ENCODE data around the gene CDH7.
A peak's percentile ranks its signal among the peaks of the same experiment; 100 is the strongest.

Gene CDH7

GRCh38 chr18:65924904-65925303 lies 174.1 kb downstream of the CDH7 start:
- Histone ChIP-seq H2AK5ac (ENCODE audit: low read depth, low read length) (no peak overlapping the region), H3K27ac (replicated peaks; ENCODE audit: low read length) (no peak overlapping the region), H3K18ac (ENCODE audit: low read length) (no peak overlapping the region), H4K91ac (ENCODE audit: low read depth, low read length, poor library complexity) (no peak overlapping the region), H3K27me3 (ENCODE audit: control insufficient read depth in 3 of 3, insufficient read depth in 3 of 3, low read depth in 1 of 3, low read length in 3 of 3) (no peaks in the 10 kb centered on the region), H2BK120ac (ENCODE audit: low read depth, low read length) (no peak overlapping the region), H3K79me1 (ENCODE audit: low read depth, low read length) (no peaks in the 10 kb centered on the region), H3K23ac (ENCODE audit: low read depth, low read length, poor library complexity) (no peak overlapping the region), H3K9ac (ENCODE audit: low read depth, low read length, poor library complexity) (no peak overlapping the region), H3K36me3 (replicated peaks in 1 of 2; ENCODE audit: control insufficient read depth in 2 of 2, insufficient read depth in 2 of 2, low read length in 2 of 2) (no peaks in the 10 kb centered on the region), H3K14ac (ENCODE audit: low read length) (no peak overlapping the region), H2BK15ac (ENCODE audit: low read length) (no peak overlapping the region), H2BK12ac (ENCODE audit: low read length) (no peak overlapping the region), H3K4me3 (ENCODE audit: low read length in 2 of 2) (no peak overlapping the region), H4K8ac (ENCODE audit: low read depth, low read length) (peak overlapping the region; percentile 17), H3K4me1 (ENCODE audit: control insufficient read depth in 2 of 2, insufficient read depth in 1 of 2, low read depth in 1 of 2, low read length in 2 of 2) (peaks cover 0 to 2% of the 10 kb centered on the region in 2 donors), H3K4me2 (ENCODE audit: insufficient read depth, low read length, poor library complexity, severe bottlenecking) (no peak overlapping the region), H3K4ac (ENCODE audit: low read length) (no peak overlapping the region), H3K9me3 (replicated peaks in 1 of 2; ENCODE audit: control insufficient read depth in 2 of 2, insufficient read depth in 1 of 2, low read depth in 1 of 2, low read length in 2 of 2) (no peaks in the 10 kb centered on the region), H2BK5ac (ENCODE audit: low read length) (no peak overlapping the region), H2AFZ (ENCODE audit: low read length) (no peak overlapping the region)
- DNase-seq (ENCODE audit: low spot score): no peak
- no CpG with 5 or more reads among the region's 3 CpGs for WGBS, 2 donors (ENCODE audit: extremely low coverage in 2 of 2, insufficient read length in 2 of 2, insufficient replicate concordance in 1 of 2)

DNA sequence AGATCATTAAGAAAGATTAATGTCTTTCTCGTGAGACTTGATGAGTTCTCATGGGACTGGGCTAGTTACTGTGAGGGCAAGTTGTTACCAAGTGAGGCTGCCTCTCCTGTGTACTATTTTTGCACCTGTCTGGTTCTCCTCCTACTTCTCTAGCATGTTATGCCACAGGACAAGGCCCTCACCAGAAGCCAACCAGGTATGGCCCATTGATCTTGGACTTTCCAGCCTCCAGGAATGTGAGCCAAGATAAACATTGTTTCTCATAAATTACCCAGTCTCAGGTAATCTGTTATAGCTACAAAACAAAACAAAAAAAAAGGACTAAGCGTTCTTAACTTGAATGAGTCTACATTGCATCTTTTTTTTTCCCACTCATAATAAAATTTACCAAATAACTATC lies 184.1 kb downstream of the CDH7 start:
- no peak overlapping the region for H3K9ac ChIP-seq (ENCODE audit: low read depth, low read length, poor library complexity)
- H4K91ac ChIP-seq (ENCODE audit: low read depth, low read length, poor library complexity): no peak overlapping the region
- H3K23ac ChIP-seq (ENCODE audit: low read depth, low read length, poor library complexity): no peak overlapping the region
- no CpG with 5 or more reads among the region's 2 CpGs for WGBS, 2 donors (ENCODE audit: extremely low coverage in 2 of 2, insufficient read length in 2 of 2, insufficient replicate concordance in 1 of 2)
- H2AFZ ChIP-seq (ENCODE audit: low read length): no peak overlapping the region
- no peak overlapping the region for H2BK5ac ChIP-seq (ENCODE audit: low read length)
- H3K4me2 ChIP-seq (ENCODE audit: insufficient read depth, low read length, poor library complexity, severe bottlenecking): no peak overlapping the region
- no peak overlapping the region for H3K14ac ChIP-seq (ENCODE audit: low read length)
- no peak for DNase-seq (ENCODE audit: low spot score)
- H2BK12ac ChIP-seq (ENCODE audit: low read length): no peak overlapping the region
- no peaks in the 10 kb centered on the region for H3K4me1 ChIP-seq (ENCODE audit: control insufficient read depth in 2 of 2, insufficient read depth in 1 of 2, low read depth in 1 of 2, low read length in 2 of 2)
- no peak overlapping the region for H2BK15ac ChIP-seq (ENCODE audit: low read length)
- no peaks in the 10 kb centered on the region for H3K79me1 ChIP-seq (ENCODE audit: low read depth, low read length)
- H3K27ac ChIP-seq (replicated peaks; ENCODE audit: low read length): no peak overlapping the region
- no peaks in the 10 kb centered on the region for H3K36me3 ChIP-seq (replicated peaks in 1 of 2; ENCODE audit: control insufficient read depth in 2 of 2, insufficient read depth in 2 of 2, low read length in 2 of 2)
- no peaks in the 10 kb centered on the region for H3K27me3 ChIP-seq (ENCODE audit: control insufficient read depth in 3 of 3, insufficient read depth in 3 of 3, low read depth in 1 of 3, low read length in 3 of 3)
- no peak overlapping the region for H3K4ac ChIP-seq (ENCODE audit: low read length)
- no peaks in the 10 kb centered on the region for H3K9me3 ChIP-seq (replicated peaks in 1 of 2; ENCODE audit: control insufficient read depth in 2 of 2, insufficient read depth in 1 of 2, low read depth in 1 of 2, low read length in 2 of 2)
- no peak overlapping the region for H3K18ac ChIP-seq (ENCODE audit: low read length)
- no peak overlapping the region for H4K8ac ChIP-seq (ENCODE audit: low read depth, low read length)
- H2AK5ac ChIP-seq (ENCODE audit: low read depth, low read length): no peak overlapping the region
- no peak overlapping the region for H2BK120ac ChIP-seq (ENCODE audit: low read depth, low read length)
- H3K4me3 ChIP-seq (ENCODE audit: low read length in 2 of 2): no peak overlapping the region

- Histone ChIP-seq H3K4me3 (ENCODE audit: low read length in 2 of 2) (no peak overlapping the region), H3K4ac (ENCODE audit: low read length) (no peak overlapping the region), H3K4me2 (ENCODE audit: insufficient read depth, low read length, poor library complexity, severe bottlenecking) (no peak overlapping the region), H3K14ac (ENCODE audit: low read length) (no peak overlapping the region), H3K4me1 (ENCODE audit: control insufficient read depth in 2 of 2, insufficient read depth in 1 of 2, low read depth in 1 of 2, low read length in 2 of 2) (no peaks in the 10 kb centered on the region), H3K9ac (ENCODE audit: low read depth, low read length, poor library complexity) (no peak overlapping the region), H2AFZ (ENCODE audit: low read length) (no peak overlapping the region), H4K91ac (ENCODE audit: low read depth, low read length, poor library complexity) (no peak overlapping the region), H3K27ac (replicated peaks; ENCODE audit: low read length) (no peak overlapping the region), H2BK120ac (ENCODE audit: low read depth, low read length) (no peak overlapping the region), H2BK12ac (ENCODE audit: low read length) (no peak overlapping the region), H2BK5ac (ENCODE audit: low read length) (no peak overlapping the region), H3K79me1 (ENCODE audit: low read depth, low read length) (no peaks in the 10 kb centered on the region), H3K36me3 (replicated peaks in 1 of 2; ENCODE audit: control insufficient read depth in 2 of 2, insufficient read depth in 2 of 2, low read length in 2 of 2) (no peaks in the 10 kb centered on the region), H3K23ac (ENCODE audit: low read depth, low read length, poor library complexity) (no peak overlapping the region), H3K18ac (ENCODE audit: low read length) (no peak overlapping the region), H2AK5ac (ENCODE audit: low read depth, low read length) (no peak overlapping the region), H2BK15ac (ENCODE audit: low read length) (no peak overlapping the region), H3K9me3 (replicated peaks in 1 of 2; ENCODE audit: control insufficient read depth in 2 of 2, insufficient read depth in 1 of 2, low read depth in 1 of 2, low read length in 2 of 2) (no peaks in the 10 kb centered on the region), H4K8ac (ENCODE audit: low read depth, low read length) (no peak overlapping the region), H3K27me3 (ENCODE audit: control insufficient read depth in 3 of 3, insufficient read depth in 3 of 3, low read depth in 1 of 3, low read length in 3 of 3) (no peaks in the 10 kb centered on the region)
- DNase-seq (ENCODE audit: low spot score): no peak
- WGBS, 2 donors (ENCODE audit: extremely low coverage in 2 of 2, insufficient read length in 2 of 2, insufficient replicate concordance in 1 of 2): no CpG with 5 or more reads among the region's 1 CpG
These were observed 185.9 kb downstream of the CDH7 start for GRCh38 chr18:65936678-65937077.

DNA sequence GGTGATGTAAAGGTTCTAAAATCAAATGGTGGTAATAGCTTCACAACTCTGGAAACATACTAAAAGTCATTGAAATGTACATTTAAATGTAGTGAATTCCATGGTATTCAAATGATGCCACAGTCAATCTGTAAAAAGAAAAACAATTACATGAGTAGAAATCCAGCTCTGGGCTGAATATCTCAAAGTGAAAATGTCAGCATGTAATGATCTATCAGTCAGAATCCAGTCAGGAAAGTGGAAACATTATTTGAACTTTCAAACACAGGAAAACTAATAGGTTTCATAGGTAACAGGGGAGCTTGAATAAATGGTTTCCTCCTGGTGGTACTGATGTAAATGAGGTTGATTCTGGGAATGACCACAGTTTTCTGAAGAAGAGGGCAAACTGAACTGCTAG lies 186.4 kb downstream of the CDH7 start:
- Histone ChIP-seq H3K4ac (ENCODE audit: low read length) (no peak overlapping the region), H3K27me3 (ENCODE audit: control insufficient read depth in 3 of 3, insufficient read depth in 3 of 3, low read depth in 1 of 3, low read length in 3 of 3) (no peaks in the 10 kb centered on the region), H3K14ac (ENCODE audit: low read length) (no peak overlapping the region), H2AK5ac (ENCODE audit: low read depth, low read length) (no peak overlapping the region), H3K36me3 (replicated peaks in 1 of 2; ENCODE audit: control insufficient read depth in 2 of 2, insufficient read depth in 2 of 2, low read length in 2 of 2) (no peaks in the 10 kb centered on the region), H2BK120ac (ENCODE audit: low read depth, low read length) (no peak overlapping the region), H4K8ac (ENCODE audit: low read depth, low read length) (no peak overlapping the region), H3K9ac (ENCODE audit: low read depth, low read length, poor library complexity) (no peak overlapping the region), H2AFZ (ENCODE audit: low read length) (peak overlapping the region; percentile 67), H3K23ac (ENCODE audit: low read depth, low read length, poor library complexity) (no peak overlapping the region), H3K9me3 (replicated peaks in 1 of 2; ENCODE audit: control insufficient read depth in 2 of 2, insufficient read depth in 1 of 2, low read depth in 1 of 2, low read length in 2 of 2) (no peaks in the 10 kb centered on the region), H4K91ac (ENCODE audit: low read depth, low read length, poor library complexity) (no peak overlapping the region), H2BK5ac (ENCODE audit: low read length) (no peak overlapping the region), H3K79me1 (ENCODE audit: low read depth, low read length) (no peaks in the 10 kb centered on the region), H3K27ac (replicated peaks; ENCODE audit: low read length) (no peak overlapping the region), H2BK12ac (ENCODE audit: low read length) (no peak overlapping the region), H2BK15ac (ENCODE audit: low read length) (no peak overlapping the region), H3K18ac (ENCODE audit: low read length) (no peak overlapping the region), H3K4me1 (ENCODE audit: control insufficient read depth in 2 of 2, insufficient read depth in 1 of 2, low read depth in 1 of 2, low read length in 2 of 2) (no peaks in the 10 kb centered on the region), H3K4me2 (ENCODE audit: insufficient read depth, low read length, poor library complexity, severe bottlenecking) (no peak overlapping the region), H3K4me3 (ENCODE audit: low read length in 2 of 2) (no peak overlapping the region)
- DNase-seq (ENCODE audit: low spot score): no peak

All from neuronal stem cell (in vitro differentiated cells).